Activated naive CD4-positive, alpha-beta T cell treated with anti-CD3 and anti-CD28 coated beads, Interleukin-2, amount 10 ng/mL, durations not matched to agents 7 days and 5 days (primary cell): ENCODE measurements around the gene IKZF1.
A peak's percentile ranks its signal among the peaks of the same experiment; 100 is the strongest.
"Not testable (repeated sequence)": the region's sequence is repeated elsewhere in the genome, so short reads cannot be mapped to it uniquely, and the experiment has no call there.

ENCODE experiments used
- CTCF ChIA-PET: fragments of 350-600 bp; sonication (Branson Sonifier 250); formaldehyde crosslinking; loops from one replicate; lab custom pipeline; 2021; ENCODE audit warnings: antibody characterized with exemption; lab: Charles Lee
- DNase-seq: peaks from one replicate; pipeline ENCODE4 v3.0.0-alpha.2; 2020
- H3K27ac Mint-ChIP-seq: one replicate; pipeline ENCODE4 v1.8.0; 2021; ENCODE audit warnings: mild to moderate bottlenecking, moderate library complexity, mixed read lengths
- H3K27me3 Mint-ChIP-seq: one replicate; pipeline ENCODE4 v1.8.0; 2021; ENCODE audit warnings: mild to moderate bottlenecking, mixed read lengths
- H3K36me3 Mint-ChIP-seq: one replicate; pipeline ENCODE4 v1.8.0; 2021; ENCODE audit warnings: mixed read lengths
- H3K4me1 Mint-ChIP-seq: one replicate; pipeline ENCODE4 v1.8.0; 2021; ENCODE audit warnings: mixed read lengths
- H3K4me3 Mint-ChIP-seq: one replicate; pipeline ENCODE4 v1.8.0; 2021; ENCODE audit warnings: mild to moderate bottlenecking, moderate library complexity, mixed read lengths
- H3K9me3 Mint-ChIP-seq: one replicate; pipeline ENCODE4 v1.8.0; 2021; ENCODE audit warnings: mixed read lengths

The IKZF1 gene

DNA sequence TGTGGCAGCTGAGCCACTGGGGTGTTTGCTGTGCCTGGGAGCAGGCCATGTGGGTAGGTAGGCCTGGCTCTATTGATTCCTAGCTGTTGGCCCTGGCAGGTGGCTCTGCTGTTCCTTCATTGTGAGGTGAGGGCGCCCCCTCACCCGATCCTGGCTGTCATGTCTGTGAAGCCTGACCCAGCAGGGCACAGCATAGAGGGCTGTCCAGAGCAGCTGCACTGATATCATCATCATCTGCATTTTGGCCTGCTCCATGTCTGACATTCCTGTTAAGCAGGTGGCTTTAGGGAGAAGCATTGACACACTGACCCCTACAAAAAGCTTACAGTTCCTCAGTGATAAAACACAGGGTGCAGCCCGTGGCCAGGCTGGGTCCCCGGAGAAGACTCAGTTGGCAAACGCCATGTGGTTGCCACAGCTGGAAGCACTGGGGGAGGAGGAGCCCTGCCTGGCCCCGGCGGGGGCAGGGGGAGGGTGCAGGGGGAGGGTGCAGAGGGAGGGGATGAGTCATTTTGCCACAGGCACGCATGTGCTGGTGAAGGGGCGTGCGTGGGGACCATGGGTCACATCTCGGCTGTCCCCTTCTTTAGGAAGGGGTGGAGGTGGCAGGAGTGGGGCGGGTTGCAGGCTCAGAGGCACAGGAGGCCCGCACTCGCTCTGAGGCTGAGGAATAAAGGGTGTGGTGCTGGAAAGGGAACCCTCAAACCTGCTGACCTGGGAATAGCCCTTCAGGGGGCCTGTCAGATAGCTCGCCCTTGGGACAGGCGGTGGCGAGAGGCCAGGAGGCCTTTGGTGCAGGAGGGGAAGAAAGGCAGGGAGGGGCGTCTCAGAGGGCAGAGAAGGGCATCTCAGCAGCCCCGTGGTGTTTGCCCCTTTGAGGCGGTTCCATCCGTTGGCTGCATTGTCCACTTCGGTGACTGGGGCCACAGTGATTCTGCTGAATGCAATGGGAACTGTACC, 31.6 kb downstream of the IKZF1 start:
- H3K9me3 Mint-ChIP-seq, result no peaks in the 10 kb centered on the region
- no peak overlapping the region for H3K27ac Mint-ChIP-seq
- no peaks in the 10 kb centered on the region for H3K27me3 Mint-ChIP-seq
- no peak overlapping the region for H3K4me3 Mint-ChIP-seq
- H3K36me3 Mint-ChIP-seq, result peaks cover 45% of the 10 kb centered on the region
- peak; percentile 84 for DNase-seq
- CTCF ChIA-PET, result interaction anchor here (0.8 to 3.9 kb wide), 5 partner anchors 10 to 131 kb away, joined by 3 to 15 read pairs (median 5); partner anchors contain the start of gene IKZF1
- no peaks in the 10 kb centered on the region for H3K4me1 Mint-ChIP-seq

DNA sequence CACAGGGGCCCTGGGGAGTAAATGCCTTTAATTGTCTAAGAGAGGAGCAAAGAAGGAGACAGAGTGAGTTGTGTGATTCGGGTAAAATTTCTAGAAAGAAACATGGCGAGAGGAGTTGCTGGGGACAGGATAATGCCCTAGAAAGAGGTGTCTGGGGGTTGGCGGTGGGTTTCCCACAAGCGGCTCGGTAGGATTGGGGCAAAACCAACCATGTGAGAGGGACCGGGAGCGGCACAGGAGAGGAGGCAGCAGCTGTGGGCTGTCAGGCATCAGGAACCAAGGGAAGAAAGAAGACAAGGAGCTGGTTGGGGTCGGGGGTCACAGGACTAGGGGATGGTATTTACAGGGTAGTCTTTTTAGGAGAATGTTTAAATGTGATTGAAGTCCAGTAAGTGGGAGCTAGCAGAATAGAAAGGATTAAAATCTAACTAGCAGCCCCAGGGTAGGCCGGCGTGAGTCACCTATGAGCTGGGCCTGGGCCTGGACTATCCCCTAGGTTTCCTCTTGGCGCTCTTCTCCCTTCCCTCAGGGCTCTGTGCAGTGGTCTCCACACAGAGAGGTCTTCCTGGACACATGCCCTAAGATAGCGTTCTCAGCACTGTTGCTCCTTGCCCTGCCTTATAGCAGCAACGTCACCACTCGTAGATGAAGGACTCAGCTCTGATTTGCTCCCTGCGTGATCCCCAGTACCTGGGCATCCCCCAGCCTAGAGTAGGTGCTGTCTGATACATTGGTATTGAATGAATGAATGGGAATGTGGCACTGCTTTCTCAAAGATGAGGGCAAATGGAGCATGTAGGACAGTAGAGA, 32.6 kb downstream of the IKZF1 start:
- no peak overlapping the region for H3K27ac Mint-ChIP-seq
- H3K36me3 Mint-ChIP-seq, result peaks cover 46% of the 10 kb centered on the region
- CTCF ChIA-PET, result interaction anchor here (0.8 to 6.2 kb wide), 6 partner anchors 19 to 131 kb away, joined by 3 to 45 read pairs (median 6); partner anchors contain the start of gene IKZF1
- no peak for DNase-seq
- H3K9me3 Mint-ChIP-seq, result no peaks in the 10 kb centered on the region
- no peaks in the 10 kb centered on the region for H3K4me1 Mint-ChIP-seq
- H3K4me3 Mint-ChIP-seq, result no peak overlapping the region
- no peaks in the 10 kb centered on the region for H3K27me3 Mint-ChIP-seq

DNA sequence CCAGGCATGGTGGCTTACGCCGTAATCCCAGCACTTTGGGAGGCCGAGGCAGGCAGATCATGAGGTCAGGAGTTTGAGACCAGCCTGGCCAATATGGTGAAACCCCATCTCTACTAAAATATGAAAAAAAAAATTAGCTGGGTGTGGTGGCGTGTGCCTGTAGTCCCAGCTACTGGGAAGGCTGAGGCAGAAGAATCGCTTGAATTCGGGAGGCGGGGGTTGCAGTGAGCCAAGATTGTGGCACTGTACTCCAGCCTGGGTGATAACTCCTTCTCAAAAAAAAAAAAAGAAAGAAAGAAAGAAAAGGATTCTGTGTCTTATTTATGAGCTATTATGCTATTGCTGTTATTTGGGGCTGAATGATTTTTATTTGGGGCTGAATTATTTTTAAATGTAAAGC, 35.0 kb downstream of the IKZF1 start:
- not testable (repeated sequence) for DNase-seq, H3K27me3 Mint-ChIP-seq, H3K4me1 Mint-ChIP-seq, H3K27ac Mint-ChIP-seq, H3K4me3 Mint-ChIP-seq, H3K9me3 Mint-ChIP-seq
- H3K36me3 Mint-ChIP-seq, result peaks cover 61% of the 10 kb centered on the region
- CTCF ChIA-PET, result interaction anchor here (1.1 to 6.2 kb wide), 6 partner anchors 8 to 198 kb away, joined by 3 to 45 read pairs (median 6); no protein-coding TSS in a partner anchor

DNA sequence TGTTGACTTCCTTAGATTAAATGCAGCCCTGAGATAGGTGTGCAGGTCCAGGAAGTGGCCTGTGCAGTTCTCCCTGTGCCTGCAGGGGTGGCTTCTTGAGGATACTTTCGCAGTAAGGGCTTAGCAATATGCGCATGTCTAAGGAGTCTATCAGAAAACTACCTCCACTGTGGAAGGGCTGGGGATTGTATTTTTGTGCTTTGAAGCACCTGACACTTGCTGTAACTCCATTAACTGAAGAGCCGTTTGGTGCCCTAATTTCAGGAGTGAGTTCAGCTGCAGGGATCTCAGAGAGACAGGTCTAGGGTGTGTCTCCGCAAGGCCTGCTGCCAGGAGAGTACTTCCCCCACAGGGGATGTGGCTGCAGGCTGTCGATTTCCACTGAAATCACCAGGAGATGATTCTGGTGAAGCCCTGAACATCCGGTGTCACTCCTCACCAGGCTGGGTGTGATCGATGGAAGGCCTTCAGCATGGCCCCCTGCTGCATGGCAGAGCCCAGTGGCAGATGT, 35.5 kb downstream of the IKZF1 start:
- Mint-ChIP-seq H3K4me1 (peaks cover 1% of the 10 kb centered on the region), H3K9me3 (no peaks in the 10 kb centered on the region), H3K27me3 (no peaks in the 10 kb centered on the region), H3K36me3 (peaks cover 63% of the 10 kb centered on the region), H3K4me3 (no peak overlapping the region), H3K27ac (no peak overlapping the region)
- CTCF ChIA-PET, result interaction anchor here (0.6 to 6.2 kb wide), 5 partner anchors 25 to 137 kb away, joined by 3 to 45 read pairs (median 3); no protein-coding TSS in a partner anchor
- peak; percentile 78 for DNase-seq

DNA sequence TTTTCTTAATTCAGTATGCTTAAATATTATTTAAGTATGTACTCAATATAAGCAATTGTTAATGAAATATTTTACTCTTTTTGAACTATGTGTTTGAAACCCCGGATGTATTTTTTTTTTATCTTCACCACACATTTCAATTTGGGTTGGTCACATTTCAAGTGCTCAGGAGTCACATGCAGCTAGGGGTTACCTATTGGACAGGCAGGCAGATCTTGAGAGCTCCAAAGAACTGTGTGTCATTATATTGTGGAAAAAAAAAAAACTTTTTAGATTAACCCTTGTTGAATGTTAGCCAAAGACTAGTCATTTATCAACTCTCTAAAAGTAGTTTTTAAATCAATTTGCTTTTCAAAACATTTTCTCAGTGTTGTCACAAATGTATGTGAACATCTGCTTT, 37.2 kb downstream of the IKZF1 start:
- Mint-ChIP-seq H3K27me3 (no peaks in the 10 kb centered on the region), H3K4me1 (peaks cover 18% of the 10 kb centered on the region), H3K4me3 (peak overlapping the region; percentile 69), H3K9me3 (no peaks in the 10 kb centered on the region), H3K36me3 (peaks cover 73% of the 10 kb centered on the region), H3K27ac (no peak overlapping the region)
- DNase-seq, result no peak
- CTCF ChIA-PET, result interaction anchor here (0.7 to 6.2 kb wide), 8 partner anchors 11 to 136 kb away, joined by 3 to 45 read pairs (median 3); no protein-coding TSS in a partner anchor

DNA sequence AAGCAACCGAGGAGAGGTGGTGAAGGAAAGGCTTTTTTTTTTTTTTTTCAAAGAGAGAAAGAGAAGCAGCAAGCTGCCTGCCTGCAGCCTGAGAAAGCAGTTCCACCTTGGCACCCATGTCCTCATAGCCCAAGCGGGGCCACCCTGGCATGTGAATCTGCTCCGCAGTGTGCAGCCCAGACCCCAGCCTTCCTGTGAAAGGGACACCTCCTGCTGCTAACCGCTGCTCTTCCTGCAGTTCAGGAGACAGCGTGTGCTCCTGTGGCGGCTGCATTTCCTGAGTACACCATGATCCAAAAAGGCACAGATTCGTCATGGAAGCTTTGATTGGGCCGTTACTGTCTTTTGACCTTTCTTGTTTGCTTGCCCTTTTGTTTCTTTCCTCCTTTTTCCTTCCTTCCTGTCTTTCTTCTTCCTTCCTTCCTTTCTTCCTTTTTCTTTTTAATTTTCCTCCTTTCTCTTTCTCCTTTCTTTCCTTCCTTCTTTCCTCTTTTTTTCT, 38.1 kb downstream of the IKZF1 start:
- H3K4me3 Mint-ChIP-seq, result peak overlapping the region; percentile 69
- H3K36me3 Mint-ChIP-seq, result peaks cover 70% of the 10 kb centered on the region
- CTCF ChIA-PET, result interaction anchor here (0.7 to 6.2 kb wide), 6 partner anchors 10 to 137 kb away, joined by 3 to 45 read pairs (median 4); no protein-coding TSS in a partner anchor
- H3K27ac Mint-ChIP-seq, result no peak overlapping the region
- H3K27me3 Mint-ChIP-seq, result no peaks in the 10 kb centered on the region
- no peaks in the 10 kb centered on the region for H3K9me3 Mint-ChIP-seq
- peak; percentile 65 for DNase-seq
- peaks cover 27% of the 10 kb centered on the region for H3K4me1 Mint-ChIP-seq

DNA sequence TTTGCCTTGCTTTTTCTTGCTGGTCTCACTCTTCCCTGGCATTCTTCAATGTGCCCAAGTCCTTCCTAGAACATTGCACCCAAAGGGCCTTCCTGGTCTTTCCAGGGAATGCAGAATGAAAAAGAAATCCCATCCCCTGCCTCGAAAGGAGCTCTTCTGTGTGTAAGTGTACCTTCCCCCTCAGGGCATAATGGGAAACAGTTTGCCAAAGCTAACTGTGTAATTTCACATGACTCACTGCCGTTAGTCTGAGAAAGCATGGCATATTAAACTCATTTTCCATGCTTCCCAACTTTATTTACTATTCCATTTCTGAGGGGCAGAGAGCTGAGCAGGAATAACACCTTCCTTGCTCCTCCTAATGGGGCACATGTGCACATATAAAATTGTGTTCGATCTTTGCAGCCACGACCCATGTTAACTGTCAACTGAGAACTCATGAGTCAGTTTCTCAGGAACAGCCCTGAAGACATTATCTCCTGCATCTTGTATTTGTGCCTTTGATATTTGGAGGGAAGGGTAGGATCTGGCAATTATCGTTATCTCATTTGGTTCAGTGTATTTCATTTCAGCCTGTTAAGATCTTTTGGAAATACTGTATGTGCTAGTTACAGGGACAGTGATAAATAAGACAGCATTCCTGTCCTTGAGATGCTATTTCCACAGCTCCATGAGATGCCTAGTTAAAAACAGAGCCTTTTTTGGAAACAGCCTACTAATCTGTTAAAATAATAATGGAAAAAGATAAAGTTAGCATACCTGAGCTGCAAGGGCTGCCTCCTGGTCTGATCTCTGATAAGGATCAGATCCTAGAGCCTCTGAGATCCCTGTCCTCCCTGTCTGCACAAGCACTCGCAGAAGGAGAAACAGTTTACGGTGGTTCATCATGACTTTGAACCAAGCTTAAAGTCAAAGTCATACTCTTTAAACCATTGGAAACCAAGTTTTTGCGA, 42.3 kb downstream of the IKZF1 start:
- H3K4me1 Mint-ChIP-seq, result peaks cover 69% of the 10 kb centered on the region
- H3K4me3 Mint-ChIP-seq, result peak overlapping the region; percentile 78
- DNase-seq, result no peak
- no peaks in the 10 kb centered on the region for H3K27me3 Mint-ChIP-seq
- H3K27ac Mint-ChIP-seq, result peak overlapping the region; percentile 96
- H3K9me3 Mint-ChIP-seq, result no peaks in the 10 kb centered on the region
- peaks cover 80% of the 10 kb centered on the region for H3K36me3 Mint-ChIP-seq
- CTCF ChIA-PET, result interaction anchor here (0.7 to 2.4 kb wide), 11 partner anchors 8 to 36 kb away, joined by 3 to 9 read pairs (median 4); no protein-coding TSS in a partner anchor

DNA sequence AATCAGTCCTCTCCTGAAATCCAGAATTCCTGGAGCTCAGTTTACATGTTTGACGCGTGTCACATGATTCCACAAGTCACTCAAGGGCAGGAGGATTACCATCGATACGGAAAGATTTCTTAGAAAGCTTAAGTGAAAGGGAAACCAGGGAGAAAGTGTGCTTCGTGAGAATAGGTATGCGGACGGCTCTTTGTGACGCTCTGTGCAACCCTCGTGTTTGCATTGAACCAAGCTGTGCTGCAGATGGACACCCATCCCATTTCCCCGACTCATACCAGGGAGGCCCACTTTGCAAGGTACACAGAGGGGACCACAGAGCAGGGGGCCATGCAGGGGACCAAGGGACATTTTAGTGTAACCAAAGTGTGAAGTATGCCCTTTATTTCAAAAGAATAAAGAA, 43.2 kb downstream of the IKZF1 start:
- Mint-ChIP-seq H3K36me3 (peaks cover 77% of the 10 kb centered on the region), H3K9me3 (no peaks in the 10 kb centered on the region), H3K27ac (peak overlapping the region; percentile 96), H3K4me1 (peaks cover 76% of the 10 kb centered on the region), H3K27me3 (no peaks in the 10 kb centered on the region), H3K4me3 (peak overlapping the region; percentile 78)
- peak; percentile 73 for DNase-seq
- CTCF ChIA-PET, result interaction anchor here (0.7 to 2.4 kb wide), 6 partner anchors 9 to 35 kb away, joined by 3 to 9 read pairs (median 5); no protein-coding TSS in a partner anchor

DNA sequence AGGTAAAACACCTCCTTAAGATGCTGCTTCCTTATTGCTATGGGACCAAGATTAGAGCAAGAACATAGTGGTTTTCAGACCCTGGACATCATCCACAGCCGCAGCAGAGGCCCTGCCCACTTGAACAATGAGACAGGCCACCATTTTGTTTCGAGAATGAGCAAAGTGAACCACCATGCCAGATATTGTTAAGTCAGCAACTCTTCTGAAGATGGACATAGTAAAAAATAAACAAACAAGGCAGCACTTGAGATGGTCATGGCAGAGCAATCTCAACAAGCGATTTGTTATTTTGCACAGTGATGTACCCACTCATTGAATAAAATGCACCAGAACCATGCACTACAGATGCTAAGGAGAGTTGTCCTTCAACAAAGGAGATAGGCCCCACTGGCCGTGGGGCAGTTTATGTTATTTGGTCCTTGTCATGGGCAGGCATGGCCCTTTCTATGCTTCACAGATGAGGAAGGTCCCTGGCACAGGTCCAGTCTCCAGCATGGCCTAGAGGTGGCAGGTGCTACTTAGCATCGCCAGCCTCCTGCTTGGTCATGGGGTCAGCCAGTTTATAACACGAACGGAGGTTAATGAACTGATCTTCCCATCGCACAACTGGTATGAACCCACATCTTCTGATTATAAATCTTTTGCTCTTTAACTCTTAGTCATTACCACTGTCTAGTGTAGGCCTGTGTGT, 44.1 kb downstream of the IKZF1 start:
- H3K4me1 Mint-ChIP-seq, result peaks cover 85% of the 10 kb centered on the region
- CTCF ChIA-PET, result interaction anchor here (0.8 to 2.4 kb wide), 8 partner anchors 10 to 205 kb away, joined by 3 to 13 read pairs (median 4); no protein-coding TSS in a partner anchor
- H3K36me3 Mint-ChIP-seq, result peaks cover 78% of the 10 kb centered on the region
- no peak for DNase-seq
- H3K27me3 Mint-ChIP-seq, result no peaks in the 10 kb centered on the region
- H3K4me3 Mint-ChIP-seq, result peak overlapping the region; percentile 78
- peak overlapping the region; percentile 96 for H3K27ac Mint-ChIP-seq
- H3K9me3 Mint-ChIP-seq, result no peaks in the 10 kb centered on the region

DNA sequence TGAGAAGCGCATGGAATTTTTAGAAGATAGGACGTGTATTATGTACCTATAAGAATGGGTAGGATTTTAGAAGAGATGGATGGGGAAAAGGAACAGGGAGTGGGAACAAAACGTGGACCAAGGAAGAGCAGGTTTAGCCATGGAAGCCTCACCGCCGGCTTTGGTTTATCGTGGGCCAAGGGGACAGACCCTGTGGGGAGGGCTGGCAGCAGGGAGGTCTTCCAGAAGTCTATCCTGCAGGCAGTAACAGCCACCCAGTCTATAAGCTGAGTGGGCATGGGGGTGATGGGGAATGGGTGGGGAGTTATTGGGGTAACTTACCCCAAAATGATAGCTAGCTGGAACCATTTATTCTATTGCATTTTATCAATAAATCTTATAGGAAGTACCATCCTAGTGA, 44.9 kb downstream of the IKZF1 start:
- H3K9me3 Mint-ChIP-seq, result no peaks in the 10 kb centered on the region
- H3K27ac Mint-ChIP-seq, result peak overlapping the region; percentile 96
- H3K36me3 Mint-ChIP-seq, result peaks cover 78% of the 10 kb centered on the region
- peak overlapping the region; percentile 1 for H3K4me3 Mint-ChIP-seq
- no peak for DNase-seq
- H3K27me3 Mint-ChIP-seq, result no peaks in the 10 kb centered on the region
- CTCF ChIA-PET, result interaction anchor here (0.8 to 2.2 kb wide), 4 partner anchors 11 to 206 kb away, joined by 3 to 13 read pairs (median 3); no protein-coding TSS in a partner anchor
- H3K4me1 Mint-ChIP-seq, result peaks cover 92% of the 10 kb centered on the region

DNA sequence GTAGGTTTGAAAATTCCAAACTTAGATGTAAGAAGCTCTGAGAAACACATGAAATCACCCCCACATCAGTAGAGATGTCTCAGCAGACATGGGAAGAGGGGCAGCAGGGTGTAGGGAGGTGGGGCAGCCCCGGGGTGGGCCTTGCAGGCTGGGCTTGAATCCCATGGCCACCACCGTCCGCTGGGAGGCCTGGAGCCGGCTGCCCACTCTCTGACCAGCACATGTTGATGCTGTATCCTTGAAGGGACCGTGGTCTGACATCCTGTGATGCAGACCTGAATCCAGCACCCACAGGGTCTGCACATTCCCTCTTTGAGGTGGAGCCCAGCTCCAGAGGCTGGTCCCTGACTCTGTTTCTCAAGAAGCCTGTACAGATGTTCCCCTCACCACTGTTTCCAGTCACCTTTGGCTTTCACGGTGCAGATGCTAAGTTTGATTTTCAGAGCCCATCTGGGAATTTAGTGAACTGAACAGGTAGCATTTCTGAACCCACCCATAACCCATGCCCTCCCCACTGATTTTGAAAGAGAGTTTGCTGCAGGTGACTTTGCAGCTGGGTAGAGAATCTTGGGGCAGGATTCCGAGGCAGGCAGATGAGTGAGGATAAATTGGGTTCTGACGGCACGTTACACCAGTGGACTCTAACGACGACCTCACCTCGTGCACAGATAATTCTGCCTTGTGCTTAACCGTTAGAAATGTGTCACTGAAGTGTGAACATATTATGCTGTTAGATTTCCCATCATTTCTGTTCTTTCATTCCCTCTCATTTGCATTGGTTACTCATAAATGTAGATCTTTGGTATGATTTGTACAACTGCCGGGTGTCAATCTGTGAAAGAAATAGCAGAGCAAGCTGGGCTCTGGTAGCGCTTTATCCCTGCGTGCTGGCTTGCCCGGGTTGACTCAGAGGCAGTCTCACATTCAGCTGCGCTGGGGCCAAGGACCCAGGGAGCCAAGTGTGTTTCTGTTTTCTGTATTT, 45.7 kb downstream of the IKZF1 start:
- DNase-seq, result peak; percentile 81
- Mint-ChIP-seq H3K27me3 (no peaks in the 10 kb centered on the region), H3K27ac (peak overlapping the region; percentile 96), H3K9me3 (no peaks in the 10 kb centered on the region), H3K36me3 (peaks cover 82% of the 10 kb centered on the region), H3K4me3 (peak overlapping the region; percentile 62), H3K4me1 (peaks cover 98% of the 10 kb centered on the region)
- CTCF ChIA-PET, result interaction anchor here (1.1 to 2.2 kb wide), 5 partner anchors 11 to 207 kb away, joined by 3 to 13 read pairs (median 6); no protein-coding TSS in a partner anchor
